Kidney epithelial cell (primary cell): Measurements from ENCODE around the gene SRGAP3. TPM values are rescaled to one million over a fixed set of nuclear protein-coding genes. Genes with fewer than 3 reads are reported as not detected.
A peak's percentile ranks its signal among the peaks of the same experiment; 100 is the strongest.

Experiments used
- DNase-seq: peaks from one replicate; pipeline ENCODE4 v3.0.0-alpha.2; 2010; ENCODE audit warnings: low read depth
- H3K27me3 ChIP-seq: 2 replicates; pipeline ENCODE4 v1.6.0; 2011; ENCODE audit warnings: low read length; ENCODE audit not compliant: control insufficient read depth, insufficient read depth
- H3K36me3 ChIP-seq: 2 replicates; pipeline ENCODE4 v1.5.1; 2011; ENCODE audit warnings: low read length; ENCODE audit not compliant: control insufficient read depth, insufficient read depth
- H3K4me3 ChIP-seq: 2 replicates; pipeline ENCODE4 v1.5.1; 2011; ENCODE audit warnings: low read depth, mild to moderate bottlenecking, control low read depth, low read length
- total RNA-seq: library from RNA; depleted of rRNA; stranded (reverse); fragments of >200 nt; gene quantifications from 2 replicates; pipeline ENCODE4 v1.2.3, GENCODE V29; 2015
- TF ChIP-seq, protein P1 (sequence below): IDR thresholded peaks from 2 replicates; pipeline ENCODE4 v1.5.1; 2011; ENCODE audit warnings: mild to moderate bottlenecking, moderate library complexity, low read length, control low read depth, inconsistent platforms; ENCODE audit not compliant: insufficient read depth, poor library complexity, severe bottlenecking

The SRGAP3 gene
- total RNA-seq, 1 donor from 2014 or later = 4.9 TPM

DNA sequence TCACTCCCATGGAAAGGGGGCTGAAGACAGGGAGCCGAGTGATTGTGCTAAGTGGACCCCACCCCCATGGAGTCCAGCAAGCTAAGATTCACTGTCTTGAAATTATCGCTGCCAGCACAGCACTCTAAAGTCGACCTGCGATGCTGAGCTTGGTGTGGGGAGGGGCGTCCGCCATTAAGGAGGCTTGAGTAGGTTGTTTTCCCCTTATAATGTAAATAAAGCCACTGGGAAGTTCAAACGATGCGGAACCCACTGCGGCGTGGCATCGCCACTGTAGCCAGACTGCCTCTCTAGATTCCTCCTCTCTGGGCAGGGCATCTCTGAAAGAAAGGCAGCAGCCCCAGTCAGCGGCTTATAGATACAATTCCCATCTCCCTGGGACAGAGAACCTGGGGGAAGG is 10.9 kb upstream of the SRGAP3 start:
- TF ChIP-seq, protein P1, sequence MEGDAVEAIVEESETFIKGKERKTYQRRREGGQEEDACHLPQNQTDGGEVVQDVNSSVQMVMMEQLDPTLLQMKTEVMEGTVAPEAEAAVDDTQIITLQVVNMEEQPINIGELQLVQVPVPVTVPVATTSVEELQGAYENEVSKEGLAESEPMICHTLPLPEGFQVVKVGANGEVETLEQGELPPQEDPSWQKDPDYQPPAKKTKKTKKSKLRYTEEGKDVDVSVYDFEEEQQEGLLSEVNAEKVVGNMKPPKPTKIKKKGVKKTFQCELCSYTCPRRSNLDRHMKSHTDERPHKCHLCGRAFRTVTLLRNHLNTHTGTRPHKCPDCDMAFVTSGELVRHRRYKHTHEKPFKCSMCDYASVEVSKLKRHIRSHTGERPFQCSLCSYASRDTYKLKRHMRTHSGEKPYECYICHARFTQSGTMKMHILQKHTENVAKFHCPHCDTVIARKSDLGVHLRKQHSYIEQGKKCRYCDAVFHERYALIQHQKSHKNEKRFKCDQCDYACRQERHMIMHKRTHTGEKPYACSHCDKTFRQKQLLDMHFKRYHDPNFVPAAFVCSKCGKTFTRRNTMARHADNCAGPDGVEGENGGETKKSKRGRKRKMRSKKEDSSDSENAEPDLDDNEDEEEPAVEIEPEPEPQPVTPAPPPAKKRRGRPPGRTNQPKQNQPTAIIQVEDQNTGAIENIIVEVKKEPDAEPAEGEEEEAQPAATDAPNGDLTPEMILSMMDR = no peak
- DNase-seq = no peak
- H3K27me3 ChIP-seq = peaks cover 5% of the 10 kb centered on the region

DNA sequence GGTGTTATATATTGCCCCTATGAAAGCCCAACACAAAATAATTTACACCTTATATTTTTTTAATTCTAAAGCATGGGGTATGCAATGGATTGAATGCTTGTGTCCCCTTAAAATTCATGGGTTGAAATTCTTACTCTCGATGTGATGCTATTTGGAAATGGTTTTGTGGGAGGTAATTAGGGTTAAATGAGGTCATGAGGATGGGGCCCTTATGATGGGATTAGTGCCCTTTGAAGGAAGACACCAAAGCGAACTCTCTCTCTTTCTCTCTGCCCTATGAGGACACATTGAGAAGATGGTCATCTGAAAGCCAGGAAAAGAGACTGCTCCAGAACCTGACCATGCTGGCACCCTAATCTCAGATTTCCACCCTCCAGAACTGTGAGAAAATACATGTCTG is 7.6 kb upstream of the SRGAP3 start:
- no peaks in the 10 kb centered on the region for H3K36me3 ChIP-seq
- H3K4me3 ChIP-seq = no peak overlapping the region
- TF ChIP-seq, protein P1 = no peak
- peaks cover 5% of the 10 kb centered on the region for H3K27me3 ChIP-seq
- no peak for DNase-seq

More for the DNA sequence above, 10.9 kb upstream of the SRGAP3 start:
- Histone ChIP-seq H3K4me3 (no peak overlapping the region), H3K36me3 (no peaks in the 10 kb centered on the region)

DNA sequence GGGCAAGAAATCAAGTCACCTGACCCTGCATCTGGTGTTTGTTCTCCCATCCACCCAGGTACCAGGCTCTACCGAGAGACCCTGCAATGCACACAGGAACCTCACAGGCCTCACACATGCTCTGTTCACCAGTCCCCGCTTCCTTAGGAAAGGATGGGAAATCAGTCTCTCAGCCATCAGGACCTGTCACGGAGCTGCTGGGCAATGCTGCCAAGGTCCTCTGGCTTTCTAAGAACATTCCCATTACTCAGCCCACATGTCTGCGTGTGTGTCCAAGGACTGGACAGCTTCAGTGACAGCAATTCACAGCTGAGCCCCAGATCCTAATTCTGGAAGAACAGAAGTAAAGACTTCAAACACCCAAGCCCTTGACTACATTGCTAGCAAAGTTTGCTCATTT is 6.5 kb upstream of the SRGAP3 start:
- Histone ChIP-seq H3K27me3 (peaks cover 5% of the 10 kb centered on the region), H3K4me3 (no peak overlapping the region), H3K36me3 (no peaks in the 10 kb centered on the region)
- DNase-seq = no peak
- TF ChIP-seq, protein P1 = no peak

DNA sequence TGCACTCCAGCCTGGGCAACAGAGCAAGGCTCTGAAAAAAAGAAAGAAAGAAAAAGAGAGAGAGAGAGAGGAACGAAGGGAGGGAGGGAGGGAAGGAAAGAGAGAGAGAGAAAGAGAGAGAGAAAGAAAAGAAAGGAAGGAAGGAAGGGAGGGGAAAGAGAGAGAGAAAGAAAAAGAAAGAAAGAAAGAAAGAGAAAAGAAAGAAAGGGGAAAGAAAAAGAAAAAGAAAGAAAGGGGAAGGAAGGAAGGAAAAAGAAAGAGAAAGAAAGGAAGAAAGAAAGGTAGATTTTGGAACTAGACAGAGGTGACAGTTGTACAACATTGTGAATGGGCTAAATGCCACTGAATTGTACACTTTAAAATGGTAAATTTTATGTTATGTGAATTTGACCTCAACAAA is 5.3 kb upstream of the SRGAP3 start:
- Histone ChIP-seq H3K27me3 (peaks cover 2% of the 10 kb centered on the region), H3K36me3 (no peaks in the 10 kb centered on the region), H3K4me3 (no peak overlapping the region)
- DNase-seq = no peak
- TF ChIP-seq, protein P1 = no peak

DNA sequence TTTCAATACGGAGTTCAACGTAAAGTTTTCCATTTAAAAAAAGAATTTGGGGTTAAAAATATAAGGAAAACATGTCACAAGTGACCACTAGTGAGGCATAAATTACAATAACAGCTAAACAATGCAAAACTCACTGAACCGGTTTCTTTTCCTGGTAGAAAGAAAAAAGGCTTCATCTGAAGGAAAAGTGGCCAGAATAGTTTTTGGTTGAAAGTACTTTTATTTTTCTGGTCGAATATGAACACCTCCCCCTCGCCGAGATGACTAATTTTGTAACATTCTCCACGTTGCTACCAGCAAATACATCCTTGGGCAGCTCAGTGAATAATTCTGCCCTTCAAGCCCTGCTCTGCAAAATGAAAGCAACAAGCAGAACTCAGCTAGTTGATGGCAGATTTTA is 3.9 kb upstream of the SRGAP3 start:
- DNase-seq = peak; percentile 31
- Histone ChIP-seq H3K36me3 (no peaks in the 10 kb centered on the region), H3K4me3 (no peak overlapping the region), H3K27me3 (peaks cover 2% of the 10 kb centered on the region)
- TF ChIP-seq, protein P1 = no peak

DNA sequence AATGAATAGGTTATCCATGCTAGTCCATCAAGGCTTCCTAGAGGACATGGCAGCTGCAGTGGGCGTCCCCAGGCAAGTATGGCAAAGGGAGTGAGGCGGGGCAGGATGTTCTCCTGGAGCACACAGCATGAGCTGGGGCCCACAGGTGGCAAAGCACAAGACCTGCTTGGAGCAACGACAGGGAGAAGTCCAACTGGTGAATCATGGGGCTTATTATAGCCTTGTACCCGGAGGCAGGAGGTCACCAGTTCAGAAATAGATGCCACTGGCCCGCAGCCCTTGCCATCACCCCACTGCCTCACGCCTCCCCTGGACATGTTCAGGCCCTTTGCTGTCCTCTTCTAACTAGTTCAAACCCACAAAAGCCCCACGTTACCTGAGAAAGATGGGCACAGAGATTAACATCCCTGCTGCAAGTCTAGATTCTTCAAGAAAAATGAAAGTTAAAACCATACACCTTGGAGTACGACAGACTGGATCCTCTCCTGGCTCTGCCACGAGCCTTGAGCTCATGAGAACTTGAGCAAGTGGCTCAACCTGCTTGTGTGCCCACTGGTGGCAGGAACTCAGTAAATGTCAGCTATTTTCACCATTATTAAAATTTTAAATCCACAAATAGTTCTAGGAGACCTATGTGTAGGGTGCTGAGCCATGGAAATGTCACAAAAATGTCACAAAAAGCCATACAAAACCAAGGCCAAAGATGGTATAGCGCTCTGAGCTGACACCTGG is 1.8 kb upstream of the SRGAP3 start:
- DNase-seq = no peak
- TF ChIP-seq, protein P1 = no peak

More for the DNA sequence above, 1.8 kb upstream of the SRGAP3 start:
- H3K36me3 ChIP-seq = no peaks in the 10 kb centered on the region
- no peak overlapping the region for H3K4me3 ChIP-seq
- peaks cover 6% of the 10 kb centered on the region for H3K27me3 ChIP-seq
